NCI-H226 (cell line): ENCODE measurements around the gene CFAP54.

Experiments
- DNase-seq: peaks from one replicate; pipeline ENCODE4 v3.0.0-alpha.2; 2015

Gene CFAP54

DNA sequence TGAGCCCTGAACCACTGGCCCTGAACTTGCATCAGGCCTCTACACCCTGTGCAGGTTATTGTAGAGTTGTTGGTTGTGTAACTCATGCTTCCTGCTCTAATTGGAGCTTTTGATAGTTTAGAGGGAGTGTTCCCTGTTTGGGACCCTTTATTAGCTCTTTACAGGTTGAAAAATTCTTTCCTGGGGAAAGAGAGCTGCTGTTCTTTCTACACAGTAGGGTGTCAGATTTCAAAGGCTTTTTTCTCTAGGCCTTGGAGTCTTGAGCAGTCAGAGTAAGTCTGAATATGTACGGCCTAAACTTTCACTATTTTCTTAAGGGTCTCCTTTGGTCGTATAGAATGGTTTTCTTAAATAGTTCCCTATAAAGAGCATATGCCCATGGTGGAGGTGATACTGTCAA, 356.9 kb downstream of the CFAP54 start:
- DNase-seq, result no peak

- no peak for DNase-seq
These were observed 361.3 kb downstream of the CFAP54 start for GRCh38 chr12:96850676-96851075.

DNA sequence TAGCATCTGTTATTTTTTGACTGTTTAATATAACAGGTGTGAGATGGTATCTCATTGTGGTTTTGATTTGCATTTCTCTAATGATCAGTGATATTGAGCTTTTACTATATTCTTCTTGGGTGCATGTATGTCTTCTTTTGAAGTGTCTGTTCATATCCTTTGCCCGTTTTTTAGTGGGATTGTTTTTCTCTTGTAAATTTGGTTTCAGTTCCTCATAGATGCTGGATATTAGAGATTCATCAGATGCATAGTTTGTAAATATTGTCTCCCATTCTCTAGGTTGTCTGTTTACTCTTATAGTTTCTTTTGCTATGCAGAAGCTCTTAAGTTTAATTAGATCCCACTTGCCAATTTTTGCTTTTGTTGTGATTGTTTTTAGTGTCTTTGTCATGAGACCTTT, 368.8 kb downstream of the CFAP54 start:
- DNase-seq, result no peak

- DNase-seq, result no peak
These were observed 372.3 kb downstream of the CFAP54 start for GRCh38 chr12:96861656-96862055.

GRCh38 chr12:96862326-96862725, 372.9 kb downstream of the CFAP54 start:
- DNase-seq, result no peak

DNA sequence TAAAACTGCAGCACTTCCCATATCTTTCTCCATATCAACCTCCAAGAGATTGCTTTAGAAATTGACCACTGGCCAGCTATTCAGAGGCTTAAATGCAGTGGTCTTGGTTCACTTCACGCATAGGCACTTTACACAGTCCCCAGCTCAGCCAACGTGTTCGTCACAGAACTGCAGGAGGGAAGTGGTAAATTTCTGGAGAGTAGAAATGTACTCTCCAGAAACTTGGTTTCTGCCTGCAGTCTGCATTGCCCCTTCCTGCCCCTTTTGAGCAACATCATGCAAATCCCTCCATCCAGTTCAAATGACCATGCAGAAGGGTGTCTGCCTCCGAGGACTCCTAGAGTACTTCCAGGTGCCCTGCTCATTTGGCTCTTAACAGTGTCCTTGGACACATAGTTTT, 375.0 kb downstream of the CFAP54 start:
- no peak for DNase-seq

GRCh38 chr12:96866801-96867590, 377.6 kb downstream of the CFAP54 start:
- no peak for DNase-seq

GRCh38 chr12:96870946-96871345, 381.6 kb downstream of the CFAP54 start:
- no peak for DNase-seq

GRCh38 chr12:96872961-96873360, 383.6 kb downstream of the CFAP54 start:
- DNase-seq, result no peak

- no peak for DNase-seq
These were observed 384.8 kb downstream of the CFAP54 start for GRCh38 chr12:96874211-96874610.

DNA sequence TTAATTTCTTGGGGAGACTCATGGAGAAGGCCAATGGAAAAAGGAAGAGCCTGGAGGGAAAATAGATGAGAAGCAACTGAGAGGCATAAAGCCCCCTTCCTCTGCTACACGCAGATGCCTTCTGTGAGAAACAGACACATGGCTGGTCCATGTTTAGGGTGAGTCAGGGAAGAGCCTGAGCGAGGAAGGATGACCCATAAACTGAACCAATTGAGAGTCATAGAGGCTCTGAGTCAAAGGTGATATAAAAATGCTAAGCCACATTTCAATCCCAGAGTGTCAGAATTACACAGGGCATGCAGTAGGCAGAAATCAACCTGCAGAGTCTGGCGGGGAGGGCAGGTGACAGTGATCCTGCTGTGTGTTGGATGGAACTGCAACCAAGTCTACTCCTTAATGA, 387.6 kb downstream of the CFAP54 start:
- DNase-seq, result peak; percentile 6

- peak; percentile 84 for DNase-seq
These were observed 389.3 kb downstream of the CFAP54 start for GRCh38 chr12:96878704-96879103.

GRCh38 chr12:96879301-96879700, 389.9 kb downstream of the CFAP54 start:
- no peak for DNase-seq

DNA sequence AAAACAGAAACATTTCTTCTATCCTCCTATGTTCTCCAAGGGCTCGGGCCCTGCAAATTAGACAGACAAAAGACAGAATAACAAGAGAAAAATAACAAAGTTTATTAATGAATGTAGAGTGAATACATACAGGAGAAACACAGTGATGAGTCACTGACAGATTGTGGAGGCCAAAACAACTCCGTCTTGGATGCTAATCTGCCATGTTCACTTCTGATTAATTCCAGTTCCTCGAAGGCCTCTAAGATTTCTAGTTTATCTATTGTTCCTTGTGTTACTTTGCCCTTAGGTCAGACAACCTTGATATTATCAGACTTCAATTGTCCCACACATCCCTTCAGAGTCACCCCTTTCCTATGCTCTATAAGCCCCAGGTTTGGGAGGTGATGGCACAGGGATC, 390.8 kb downstream of the CFAP54 start:
- no peak for DNase-seq

DNA sequence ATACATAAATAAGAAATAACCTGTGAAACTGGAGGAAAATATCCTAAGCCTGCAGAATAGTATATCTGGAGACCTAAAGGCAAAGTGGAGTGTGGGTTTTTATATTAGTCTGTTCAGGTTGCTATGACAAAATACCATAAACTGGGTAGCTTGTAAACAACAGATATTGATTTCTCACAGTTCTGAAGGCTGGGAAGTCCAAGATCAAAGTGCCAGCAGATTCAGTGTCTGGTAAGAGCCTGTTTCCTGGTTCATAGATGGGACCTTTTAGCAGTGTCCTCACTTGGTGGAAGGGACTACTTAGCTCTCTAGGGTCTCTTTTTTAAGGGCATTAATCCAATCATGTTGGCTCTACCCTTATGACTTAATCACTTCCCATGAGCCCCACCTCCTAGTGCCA, 392.2 kb downstream of the CFAP54 start:
- DNase-seq, result no peak

DNA sequence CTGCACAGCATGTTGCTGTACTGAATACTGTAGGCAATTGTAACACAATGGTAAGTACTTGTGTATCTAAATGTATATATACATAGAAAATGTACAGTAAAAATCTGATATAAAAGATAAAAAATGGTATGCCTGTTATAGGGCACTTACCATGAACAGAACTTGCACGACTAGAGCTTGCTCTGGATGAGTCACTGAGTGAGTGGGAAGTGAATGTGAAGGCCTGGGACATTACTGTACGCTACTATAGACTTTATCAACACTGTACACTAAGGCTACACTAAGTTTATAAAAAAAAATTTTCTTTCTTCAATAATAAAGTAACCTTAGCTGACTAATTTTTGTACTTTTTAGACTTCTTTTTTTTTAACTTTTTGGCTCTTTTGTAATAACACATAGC, 393.5 kb downstream of the CFAP54 start:
- DNase-seq, result peak; percentile 48

GRCh38 chr12:96883571-96883970, 394.2 kb downstream of the CFAP54 start:
- peak; percentile 17 for DNase-seq

DNA sequence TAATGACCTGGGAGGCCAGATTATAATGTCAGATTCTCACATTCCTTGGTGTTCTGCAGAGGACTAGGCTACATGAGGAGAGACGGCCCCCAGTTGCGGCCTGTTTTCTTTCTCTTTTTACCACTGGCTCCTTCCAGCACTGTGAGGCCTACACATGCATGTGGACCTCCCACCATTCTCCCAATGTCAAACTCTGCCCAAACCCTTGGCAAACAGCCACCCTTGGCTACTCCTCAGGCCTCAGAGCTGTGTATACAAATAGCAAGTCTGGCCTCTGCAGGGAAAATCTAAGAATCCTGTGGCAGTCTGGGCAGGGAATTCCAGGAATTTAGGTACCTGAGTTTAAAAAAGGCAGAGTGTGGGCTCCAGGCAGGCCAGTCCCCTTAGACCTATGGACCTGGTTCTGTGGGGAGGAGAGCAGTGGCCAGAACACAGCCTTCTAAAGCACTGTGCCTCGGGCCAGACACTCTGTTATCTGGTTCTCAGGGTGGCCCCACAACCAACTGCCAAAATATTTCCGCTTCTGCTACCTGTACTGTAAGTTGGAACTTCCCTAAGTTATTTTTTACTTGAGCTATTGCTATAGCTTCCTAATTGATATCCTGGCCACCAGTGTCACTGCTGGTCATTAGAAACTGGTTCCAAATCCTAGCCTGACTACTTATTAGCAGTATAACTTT, 397.8 kb downstream of the CFAP54 start:
- DNase-seq, result peak; percentile 62

GRCh38 chr12:96889273-96889933, 400.0 kb downstream of the CFAP54 start:
- DNase-seq, result peak; percentile 78

GRCh38 chr12:96890331-96890730, 401.0 kb downstream of the CFAP54 start:
- no peak for DNase-seq

DNA sequence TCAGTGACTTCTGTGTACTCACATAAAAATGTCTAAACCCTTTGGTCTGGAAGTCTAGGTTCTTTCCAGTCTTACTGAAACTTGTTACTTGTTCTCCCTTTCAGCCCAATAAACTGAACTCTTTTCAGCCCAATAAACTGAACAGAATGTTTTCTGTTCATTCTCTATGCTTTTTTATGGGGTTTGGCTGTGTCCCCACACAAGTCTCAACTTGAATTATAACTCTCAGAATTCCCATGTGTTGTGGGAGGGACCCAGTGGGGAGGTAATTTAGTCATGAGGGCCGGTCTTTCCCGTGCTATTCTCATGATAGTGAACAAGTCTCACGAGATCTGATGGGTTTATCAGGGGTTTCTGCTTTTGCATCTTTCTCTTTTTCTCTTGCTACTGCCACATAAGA, 402.7 kb downstream of the CFAP54 start:
- DNase-seq, result no peak

DNA sequence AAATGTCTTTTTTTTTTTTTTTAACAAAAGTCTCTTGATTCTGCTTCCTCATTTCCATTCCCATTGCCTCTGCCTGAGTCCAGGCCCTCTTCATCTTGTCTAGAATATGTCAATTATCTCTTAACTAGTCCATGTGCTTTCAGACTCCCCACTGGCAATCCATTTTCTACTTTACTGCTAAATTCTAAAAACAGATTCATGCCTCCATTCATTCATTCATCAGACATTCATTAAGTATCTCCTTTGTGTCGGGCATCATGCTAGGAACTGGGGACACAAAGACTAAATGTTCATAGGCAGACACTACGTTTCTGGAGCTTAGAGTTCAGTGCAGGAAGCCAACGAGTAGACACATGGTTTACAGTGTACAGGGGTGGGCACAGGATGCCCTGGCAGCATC, 408.0 kb downstream of the CFAP54 start:
- no peak for DNase-seq

DNA sequence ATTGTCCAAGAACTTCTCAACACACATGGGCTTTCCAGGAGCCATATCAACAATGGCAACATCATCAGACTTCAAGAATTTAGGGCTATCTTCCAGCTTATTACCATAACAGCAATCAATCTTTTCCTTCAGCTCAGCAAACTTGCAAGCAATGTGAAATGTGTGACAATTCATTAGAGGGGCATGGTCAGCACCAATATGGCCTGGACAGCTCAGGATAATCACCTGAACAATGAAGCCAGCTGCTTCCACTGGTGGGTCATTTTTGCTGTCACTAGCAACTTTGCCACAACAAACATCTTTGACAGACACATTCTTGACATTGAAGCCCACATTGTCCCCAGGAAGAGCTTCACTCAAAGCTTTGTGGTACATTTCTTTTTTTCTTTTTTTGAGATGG, 411.8 kb downstream of the CFAP54 start:
- DNase-seq, result no peak

DNA sequence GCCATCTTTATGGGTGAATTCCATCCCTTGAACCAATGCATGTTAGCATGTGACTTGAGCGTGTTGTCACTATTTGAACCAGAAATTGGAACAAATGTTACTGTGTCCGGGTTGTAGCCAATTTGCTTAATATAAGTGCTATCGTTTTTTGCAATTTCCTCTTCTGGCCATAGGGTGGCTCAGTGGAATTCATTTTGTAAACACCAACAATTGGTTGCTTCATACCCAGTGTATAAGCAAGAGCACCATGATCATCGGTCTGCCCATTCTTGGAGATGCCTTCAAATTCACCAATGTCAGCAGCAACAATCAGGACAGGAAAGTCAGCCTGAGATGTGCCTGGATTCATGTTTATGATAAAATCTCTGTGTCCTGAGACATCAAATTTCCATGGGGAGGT, 412.7 kb downstream of the CFAP54 start:
- DNase-seq, result no peak
